CD14-positive monocyte (primary cell): ENCODE results near the gene CTDNEP1. TPM values are rescaled to one million over a fixed set of nuclear protein-coding genes. Genes with fewer than 3 reads are reported as not detected.

Source experiments
- DNase-seq, 3 donors: peaks; one replicate each; pipeline ENCODE4 v3.0.0-alpha.2; 2011 to 2022
- H2AFZ ChIP-seq: 2 replicates; pipeline ENCODE4 v1.6.0; 2012; ENCODE audit warnings: mild to moderate bottlenecking, low read depth, low read length, inconsistent platforms; ENCODE audit not compliant: insufficient read depth, poor library complexity, severe bottlenecking
- H3K27ac ChIP-seq, 2 donors: 1 replicate in 1 of 2; 2 replicates in 1 of 2; pipeline ENCODE4 v1.5.1; 2012 to 2013; ENCODE audit warnings: low read length in 2 of 2, control low read depth in 1 of 2, inconsistent platforms in 1 of 2, low read depth in 1 of 2, mild to moderate bottlenecking in 1 of 2
- H3K27me3 ChIP-seq, 2 donors: one replicate each; pipeline versions ENCODE4 v1.6.0 to v1.6.1; 2011 to 2013; ENCODE audit warnings: low read length in 2 of 2; ENCODE audit not compliant: control insufficient read depth in 2 of 2, insufficient read depth in 2 of 2
- H3K36me3 ChIP-seq, 2 donors: replicated peaks in 1 of 2; 1 replicate in 1 of 2; 2 replicates in 1 of 2; pipeline versions ENCODE4 v1.5.1 to v1.6.1; 2012 to 2013; ENCODE audit warnings: low read length in 2 of 2, control low read depth in 1 of 2, inconsistent platforms in 1 of 2, mild to moderate bottlenecking in 1 of 2; ENCODE audit not compliant: insufficient read depth in 2 of 2, control insufficient read depth in 1 of 2
- H3K4me1 ChIP-seq, 2 donors: 1 replicate in 1 of 2; 2 replicates in 1 of 2; pipeline versions ENCODE4 v1.5.1 to v1.6.1; 2012 to 2013; ENCODE audit warnings: low read length in 2 of 2, control low read depth in 1 of 2, inconsistent platforms in 1 of 2, mild to moderate bottlenecking in 1 of 2, moderate library complexity in 1 of 2; ENCODE audit not compliant: insufficient read depth in 2 of 2, control insufficient read depth in 1 of 2
- H3K4me2 ChIP-seq: replicated peaks from 2 replicates; pipeline ENCODE3; 2012; ENCODE audit warnings: low read length, moderate library complexity, mild to moderate bottlenecking; ENCODE audit not compliant: poor library complexity, severe bottlenecking; ENCODE audit errors: extremely low read depth
- H3K4me3 ChIP-seq, 3 experiments: fragments of 200-600 bp in 1 of 3; sonication (generic) in 1 of 3; replicated peaks in 1 of 3; 1 replicate in 2 of 3; 2 replicates in 1 of 3; pipeline ENCODE4 v1.5.1; 2011 to 2013; ENCODE audit warnings: low read length in 3 of 3, mild to moderate bottlenecking in 3 of 3, control low read depth in 2 of 3, low read depth in 2 of 3, inconsistent platforms in 1 of 3, moderate library complexity in 1 of 3
- H3K79me2 ChIP-seq: 2 replicates; pipeline ENCODE4 v1.6.0; 2012; ENCODE audit warnings: mild to moderate bottlenecking, control low read depth, inconsistent platforms, low read length, moderate library complexity; ENCODE audit not compliant: insufficient read depth
- H3K9ac ChIP-seq: 2 replicates; pipeline ENCODE4 v1.6.0; 2017; ENCODE audit warnings: low read length, mild to moderate bottlenecking; ENCODE audit not compliant: insufficient read depth, poor library complexity, severe bottlenecking
- H3K9me3 ChIP-seq, 2 donors: replicated peaks in 1 of 2; 1 replicate in 1 of 2; 2 replicates in 1 of 2; pipeline versions ENCODE4 v1.5.1 to v1.6.1; 2012 to 2013; ENCODE audit warnings: low read length in 2 of 2, control low read depth in 1 of 2; ENCODE audit not compliant: control insufficient read depth in 1 of 2, insufficient read depth in 1 of 2
- H4K20me1 ChIP-seq: 2 replicates; pipeline ENCODE4 v1.6.0; 2012; ENCODE audit warnings: mild to moderate bottlenecking, low read length, control low read depth, moderate library complexity; ENCODE audit not compliant: insufficient read depth
- H3K27ac Mint-ChIP-seq, 7 donors: one replicate each; pipeline ENCODE4 v1.8.0; 2020; ENCODE audit warnings: mild to moderate bottlenecking in 7 of 7, mixed read lengths in 7 of 7, moderate library complexity in 6 of 7, inconsistent platforms in 2 of 7
- H3K27me3 Mint-ChIP-seq, 3 donors: one replicate each; pipeline ENCODE4 v1.8.0; 2021 to 2022; ENCODE audit warnings: low read depth in 3 of 3, mild to moderate bottlenecking in 3 of 3, mixed read lengths in 3 of 3, moderate library complexity in 3 of 3, inconsistent platforms in 1 of 3
- H3K36me3 Mint-ChIP-seq, 2 donors: one replicate each; pipeline ENCODE4 v1.8.0; 2020; ENCODE audit warnings: mixed read lengths in 2 of 2, inconsistent platforms in 1 of 2, mild to moderate bottlenecking in 1 of 2
- H3K4me1 Mint-ChIP-seq: one replicate; pipeline ENCODE4 v1.8.0; 2020; ENCODE audit warnings: mild to moderate bottlenecking, mixed read lengths
- H3K4me3 Mint-ChIP-seq, 2 donors: one replicate each; pipeline ENCODE4 v1.8.0; 2020; ENCODE audit warnings: mild to moderate bottlenecking in 2 of 2, mixed read lengths in 2 of 2, moderate library complexity in 1 of 2
- H3K9me3 Mint-ChIP-seq, 7 donors: one replicate each; pipeline ENCODE4 v1.8.0; 2020 to 2022; ENCODE audit warnings: mixed read lengths in 7 of 7, mild to moderate bottlenecking in 6 of 7, moderate library complexity in 6 of 7, inconsistent platforms in 2 of 7
- CTCF ChIP-seq: fragments of 200-600 bp; IDR thresholded peaks from one replicate; pipeline ENCODE4 v1.8.0; 2022; ENCODE audit warnings: antibody characterized with exemption, mild to moderate bottlenecking
- WGBS: methylation state at CpG from one replicate; pipeline ENCODE4 v1.1.5; 2013; ENCODE audit warnings: missing lambda C conversion rate; ENCODE audit not compliant: insufficient coverage; 5-methylcytosine and 5-hydroxymethylcytosine counted together
- intact Hi-C, 2 donors: fragments of 100-400 bp; cut with micrococcal nuclease; formaldehyde crosslinking; loops; one replicate each; pipeline versions ENCODE4 v1.15.0 to v1.15.1; 2023
- polyA plus RNA-seq, 3 donors: library from polyadenylated mRNA; depleted of rRNA in 1 of 3; unstranded in 2 of 3; stranded (reverse) in 1 of 3; fragments of 300-500 nt in 2 of 3; fragments of >200 nt in 1 of 3; fragmentation: Illumina TruSeq in 2 of 3; gene quantifications; 1 replicate in 2 of 3; 2 replicates in 1 of 3; pipeline ENCODE4 v1.2.3, GENCODE V29; 2012 to 2021

CTDNEP1 gene
- polyA plus RNA-seq, 3 donors, result 29.5 to 198 (median 38.3) TPM

DNA sequence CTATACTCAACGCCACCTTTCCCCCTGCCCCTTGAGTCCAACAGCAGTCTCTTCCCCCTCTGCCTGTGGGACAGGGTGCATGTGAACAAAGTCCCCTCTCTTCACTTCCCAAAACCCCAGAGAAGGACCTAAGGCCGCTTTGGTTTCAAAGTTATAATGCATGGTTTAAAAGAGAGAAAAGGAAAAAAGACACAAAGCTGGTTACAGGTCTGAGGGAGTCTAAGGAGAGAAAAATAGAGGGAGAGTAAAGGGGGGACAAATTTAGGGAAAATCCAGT is 8.1 kb downstream of the CTDNEP1 start:
- H3K4me1 Mint-ChIP-seq, result peaks cover 25% of the 10 kb centered on the region
- Histone ChIP-seq H3K9ac (peak overlapping the region; percentile 100), H3K79me2 (peaks cover 70% of the 10 kb centered on the region), H3K4me3 (peak overlapping the region; percentile 95 to 100 (median 98)), H3K4me2 (peak overlapping the region; percentile 100), H3K36me3 (peaks cover 34% of the 10 kb centered on the region in 2 donors), H3K4me1 (peaks cover 24 to 30% of the 10 kb centered on the region in 2 donors), H4K20me1 (peaks cover 8% of the 10 kb centered on the region), H2AFZ (peak overlapping the region; percentile 84), H3K27me3 (no peaks in the 10 kb centered on the region), H3K9me3 (no peaks in the 10 kb centered on the region), H3K27ac (peak overlapping the region; percentile 99 to 100)
- peak overlapping the region; percentile 89 to 100 (median 100) for H3K27ac Mint-ChIP-seq
- H3K9me3 Mint-ChIP-seq, result peaks cover 0 to 4% (median 0%) of the 10 kb centered on the region in 7 donors
- peak overlapping the region; percentile 98 to 99 for H3K4me3 Mint-ChIP-seq
- TF ChIP-seq CTCF, result no peak
- intact Hi-C loops, result no loop called here
- no peak for DNase-seq
- H3K36me3 Mint-ChIP-seq, result peaks cover 35 to 58% of the 10 kb centered on the region in 2 donors
- no CpG with 5 or more reads among the region's 2 CpGs for WGBS
- H3K27me3 Mint-ChIP-seq, result peaks cover 0 to 3% (median 0%) of the 10 kb centered on the region in 3 donors

GRCh38 chr17:7242717-7243452 is 8.6 kb downstream of the CTDNEP1 start:
- H2AFZ ChIP-seq, result peak overlapping the region; percentile 84
- H3K9ac ChIP-seq, result peak overlapping the region; percentile 100
- Mint-ChIP-seq H3K9me3 (peaks cover 0 to 4% (median 0%) of the 10 kb centered on the region in 7 donors), H3K36me3 (peaks cover 35 to 58% of the 10 kb centered on the region in 2 donors), H3K27ac (peak overlapping the region; percentile 99 to 100 (median 100)), H3K4me3 (peak overlapping the region; percentile 98 to 99), H3K4me1 (peaks cover 25% of the 10 kb centered on the region), H3K27me3 (peaks cover 0 to 3% (median 0%) of the 10 kb centered on the region in 3 donors)
- peaks cover 8% of the 10 kb centered on the region for H4K20me1 ChIP-seq
- peak overlapping the region; percentile 100 for H3K4me2 ChIP-seq
- intact Hi-C loops, result loop anchor here in 1 of 2 donors (1.0 kb wide), 1 partner anchor 8 kb away; the partner anchor contains the start of gene CTDNEP1
- H3K4me1 ChIP-seq, result peaks cover 24 to 30% of the 10 kb centered on the region in 2 donors
- peak overlapping the region; percentile 99 to 100 for H3K27ac ChIP-seq
- 2% methylated on average over 49 of the region's 49 CpGs for WGBS
- H3K79me2 ChIP-seq, result peaks cover 69% of the 10 kb centered on the region
- no peaks in the 10 kb centered on the region for H3K9me3 ChIP-seq
- peak; percentile 89 to 95 (median 94) for DNase-seq
- H3K36me3 ChIP-seq, result peaks cover 34% of the 10 kb centered on the region in 2 donors
- H3K4me3 ChIP-seq, result peak overlapping the region; percentile 95 to 100 (median 98)
- no peak for TF ChIP-seq CTCF
- no peaks in the 10 kb centered on the region for H3K27me3 ChIP-seq
